H1 (cell line): ENCODE data around the gene ACTG1. TPM values are rescaled to one million over a fixed set of nuclear protein-coding genes. Genes with fewer than 3 reads are reported as not detected.

Experiments used
- CTCF ChIA-PET: fragments of 300-600 bp; sonication (Branson Sonifier 250); formaldehyde crosslinking; loops from one replicate; lab custom pipeline; 2021; ENCODE audit not compliant: partially characterized antibody; lab: Charles Lee
- POLR2A ChIA-PET: fragments of 300-600 bp; sonication (Branson Sonifier 250); formaldehyde crosslinking; loops from one replicate; lab custom pipeline; 2021; ENCODE audit warnings: inconsistent platforms; ENCODE audit not compliant: partially characterized antibody; lab: Charles Lee
- DNase-seq, 2 experiments: peaks; one replicate each; pipeline versions ENCODE4 v3.0.0 to v3.0.0-alpha.2; 2010 to 2022; ENCODE audit warnings: low spot score in 2 of 2, low read depth in 1 of 2, mixed read lengths in 1 of 2
- FAIRE-seq: peaks from 2 replicates; lab custom pipeline; 2011; peaks lifted over from hg19 to GRCh38; lab: Jason Lieb, UNC
- H2AFZ ChIP-seq: 2 replicates; pipeline ENCODE4 v1.8.1; 2012; ENCODE audit warnings: low read length, inconsistent platforms
- H2AK5ac ChIP-seq: 2 replicates; pipeline ENCODE4 v1.6.1; 2013; ENCODE audit warnings: low read depth, low read length
- H2BK120ac ChIP-seq: replicated peaks from 2 replicates; pipeline ENCODE3; 2013; ENCODE audit warnings: low read depth, low read length, inconsistent platforms
- H2BK12ac ChIP-seq: 2 replicates; pipeline ENCODE4 v1.6.1; 2013; ENCODE audit warnings: low read depth, low read length
- H2BK15ac ChIP-seq: 2 replicates; pipeline ENCODE4 v1.6.1; 2013; ENCODE audit warnings: low read length
- H2BK20ac ChIP-seq: 2 replicates; pipeline ENCODE4 v1.6.1; 2013; ENCODE audit warnings: low read length
- H2BK5ac ChIP-seq: 2 replicates; pipeline ENCODE4 v1.6.1; 2013; ENCODE audit warnings: low read depth, low read length
- H3K14ac ChIP-seq: 2 replicates; pipeline ENCODE4 v1.6.1; 2013; ENCODE audit warnings: inconsistent platforms; ENCODE audit not compliant: insufficient read length
- H3K18ac ChIP-seq: 2 replicates; pipeline ENCODE4 v1.6.1; 2013; ENCODE audit warnings: low read length; ENCODE audit errors: extremely low read depth
- H3K23ac ChIP-seq: 2 replicates; pipeline ENCODE4 v1.6.1; 2013; ENCODE audit warnings: inconsistent platforms; ENCODE audit not compliant: insufficient read length
- H3K23me2 ChIP-seq: 2 replicates; pipeline ENCODE4 v1.6.1; 2013; ENCODE audit warnings: low read depth, low read length
- H3K27ac ChIP-seq: 2 replicates; pipeline ENCODE4 v1.6.1; 2011; ENCODE audit warnings: low read depth, low read length, inconsistent platforms
- H3K27me3 ChIP-seq, 4 experiments: replicated peaks in 1 of 4; 1 replicate in 1 of 4; 2 replicates in 3 of 4; pipeline versions ENCODE4 v1.6.1 to v1.8.1; 2011 to 2013; ENCODE audit warnings: low read length in 3 of 4, mild to moderate bottlenecking in 3 of 4, inconsistent platforms in 2 of 4, mixed read lengths in 2 of 4, moderate library complexity in 1 of 4; ENCODE audit not compliant: control insufficient read depth in 3 of 4, insufficient read depth in 3 of 4; ENCODE audit errors: extremely low read depth in 1 of 4
- H3K36me3 ChIP-seq, 4 experiments: 2 replicates each; pipeline versions ENCODE4 v1.6.1 to v1.8.1; 2011 to 2013; ENCODE audit warnings: mild to moderate bottlenecking in 4 of 4, low read length in 3 of 4, moderate library complexity in 2 of 4, control low read depth in 1 of 4, inconsistent platforms in 1 of 4; ENCODE audit not compliant: insufficient read depth in 4 of 4, control insufficient read depth in 2 of 4
- H3K4ac ChIP-seq: replicated peaks from 2 replicates; pipeline ENCODE3; 2013; ENCODE audit warnings: low read length, low read depth, mixed read lengths, inconsistent platforms; ENCODE audit not compliant: insufficient read length
- H3K4me1 ChIP-seq, 4 experiments: replicated peaks in 1 of 4; 1 replicate in 1 of 4; 2 replicates in 3 of 4; pipeline versions ENCODE4 v1.6.1 to v1.8.1; 2011 to 2013; ENCODE audit warnings: low read length in 3 of 4, inconsistent platforms in 2 of 4, mixed read lengths in 1 of 4; ENCODE audit not compliant: insufficient read depth in 4 of 4, control insufficient read depth in 3 of 4
- H3K4me2 ChIP-seq, 2 experiments: 2 replicates each; pipeline versions ENCODE4 v1.6.1 to v1.8.1; 2011 to 2013; ENCODE audit warnings: low read depth in 2 of 2, low read length in 2 of 2, control low read depth in 1 of 2, inconsistent platforms in 1 of 2, mild to moderate bottlenecking in 1 of 2; ENCODE audit not compliant: insufficient read depth in 1 of 2
- H3K4me3 ChIP-seq, 4 experiments: fragments of 200-600, 300-600 bp in 1 of 4; sonication (generic), shearing (Covaris generic), sonication (Bioruptor Twin) in 1 of 4; 2 replicates each; pipeline versions ENCODE4 v1.5.1 to v1.8.1; 2011 to 2016; ENCODE audit warnings: low read length in 4 of 4, low read depth in 3 of 4, control low read depth in 2 of 4, inconsistent platforms in 2 of 4, mild to moderate bottlenecking in 2 of 4, mixed read lengths in 1 of 4, moderate library complexity in 1 of 4; ENCODE audit not compliant: insufficient read depth in 2 of 4; ENCODE audit errors: extremely low read depth in 1 of 4
- H3K56ac ChIP-seq: replicated peaks from 2 replicates; pipeline ENCODE3; 2013; ENCODE audit warnings: low read depth, mild to moderate bottlenecking, mixed read lengths, low read length, inconsistent platforms; ENCODE audit not compliant: insufficient read length
- H3K79me1 ChIP-seq: 2 replicates; pipeline ENCODE4 v1.6.1; 2013; ENCODE audit warnings: low read depth, low read length, control low read depth
- H3K79me2 ChIP-seq, 2 experiments: 2 replicates each; pipeline versions ENCODE4 v1.6.1 to v1.8.1; 2012 to 2013; ENCODE audit warnings: low read length in 2 of 2, mild to moderate bottlenecking in 2 of 2, inconsistent platforms in 1 of 2; ENCODE audit not compliant: insufficient read depth in 2 of 2, control insufficient read depth in 1 of 2
- H3K9ac ChIP-seq, 4 experiments: replicated peaks in 1 of 4; 1 replicate in 1 of 4; 2 replicates in 3 of 4; pipeline versions ENCODE4 v1.6.1 to v1.8.1; 2011 to 2013; ENCODE audit warnings: low read depth in 3 of 4, low read length in 3 of 4, control low read depth in 2 of 4, mild to moderate bottlenecking in 2 of 4, moderate library complexity in 2 of 4, inconsistent platforms in 1 of 4; ENCODE audit errors: extremely low read depth in 1 of 4
- H3K9me3 ChIP-seq, 2 experiments: 2 replicates each; pipeline versions ENCODE4 v1.6.1 to v1.8.1; 2012 to 2013; ENCODE audit warnings: mild to moderate bottlenecking in 2 of 2, moderate library complexity in 2 of 2, control low read depth in 1 of 2, inconsistent platforms in 1 of 2, low read depth in 1 of 2, low read length in 1 of 2, mixed read lengths in 1 of 2; ENCODE audit not compliant: insufficient read depth in 2 of 2
- H4K20me1 ChIP-seq, 2 experiments: replicated peaks in 1 of 2; 2 replicates each; pipeline versions ENCODE3 to v1.8.1; 2011 to 2013; ENCODE audit warnings: inconsistent platforms in 2 of 2, low read length in 2 of 2, mild to moderate bottlenecking in 1 of 2; ENCODE audit not compliant: insufficient read depth in 2 of 2, control insufficient read depth in 1 of 2
- H4K5ac ChIP-seq: 2 replicates; pipeline ENCODE4 v1.6.1; 2013; ENCODE audit warnings: low read length, low read depth, mixed read lengths, inconsistent platforms; ENCODE audit not compliant: insufficient read length
- H4K8ac ChIP-seq: 2 replicates; pipeline ENCODE4 v1.8.0; 2013; ENCODE audit warnings: mild to moderate bottlenecking, moderate library complexity, low read length, inconsistent platforms; ENCODE audit not compliant: insufficient read depth; ENCODE audit errors: extremely low read depth
- H4K91ac ChIP-seq: replicated peaks from 2 replicates; pipeline ENCODE3; 2013; ENCODE audit warnings: low read length, mixed read lengths, inconsistent platforms; ENCODE audit not compliant: insufficient read length
- FOSL1 ChIP-seq: IDR thresholded peaks from 2 replicates; pipeline ENCODE4 v1.6.1; 2011; ENCODE audit warnings: mild to moderate bottlenecking, low read depth, low read length, moderate library complexity; ENCODE audit not compliant: insufficient read depth
- JUND ChIP-seq: IDR thresholded peaks from 2 replicates; pipeline ENCODE4 v1.6.1; 2011; ENCODE audit warnings: mild to moderate bottlenecking, improper control_type of control experiment, low read length
- KDM1A ChIP-seq: fragments of 200-600, 300-600 bp; sonication (generic); IDR thresholded peaks from 2 replicates; pipeline ENCODE4 v1.7.1; 2016; ENCODE audit warnings: mild to moderate bottlenecking, low read length, borderline replicate concordance
- KDM4A ChIP-seq: IDR thresholded peaks from one replicate; pipeline ENCODE4 v1.7.1; 2012; ENCODE audit warnings: low read depth, mild to moderate bottlenecking, moderate library complexity, low read length, inconsistent platforms; ENCODE audit not compliant: severe bottlenecking
- WGBS, 2 experiments: shearing (Covaris generic) in 1 of 2; methylation state at CpG; one replicate each; pipeline versions ENCODE4 v1.1.6 to v1.1.7; 2013 to 2015; ENCODE audit warnings: low lambda C conversion rate in 2 of 2, mixed read lengths in 2 of 2, inconsistent platforms in 1 of 2, low coverage in 1 of 2, missing lambda C conversion rate in 1 of 2; ENCODE audit not compliant: insufficient replicate concordance in 2 of 2, insufficient coverage in 1 of 2, insufficient read length in 1 of 2; ENCODE audit errors: extremely low coverage in 1 of 2, missing lambda C conversion rate in 1 of 2; 5-methylcytosine and 5-hydroxymethylcytosine counted together
- polyA plus RNA-seq, 7 experiments: library from polyadenylated mRNA; depleted of rRNA in 3 of 7; stranded (reverse) in 5 of 7; unstranded in 2 of 7; fragments of >200 nt in 5 of 7; fragments of 200-250 nt in 2 of 7; gene quantifications; 1 replicate in 5 of 7; 2 replicates in 1 of 7; 4 replicates in 1 of 7; pipeline versions ENCODE4 v1.2.1 to v1.2.3, GENCODE V29; 2011 to 2013; ENCODE audit warnings: missing spikeins in 2 of 7, mixed read lengths in 2 of 7
- total RNA-seq: library from RNA; stranded (reverse); fragmentation: NEBNext Ultra II Directional; extraction: Animal tissue kit (Norgen Biotek cat#: 25700); gene quantifications from 2 replicates; pipeline ENCODE4 v1.2.1, GENCODE V29; 2021

ACTG1 gene
- total and polyA plus RNA-seq, 2 of the 8 experiments (the other 6 are each of a cell fraction or from before 2014, with no cell fraction given) = 3,535 to 5,010 TPM

GRCh38 chr17:81542431-81543338 lies 30.1 kb upstream of the ACTG1 start:
- Histone ChIP-seq H3K56ac (no peak overlapping the region), H3K27me3 (no peaks in the 10 kb centered on the region; a peak in 1 of 7 replicates), H3K4me1 (peaks cover 0 to 3% (median 0%) of the 10 kb centered on the region in 4 experiments; a peak in 2 of 7 replicates), H3K9ac (no peak overlapping the region), H4K20me1 (peaks cover 2 to 19% of the 10 kb centered on the region in 2 experiments), H3K27ac (no peak overlapping the region), H4K8ac (0 out of 2 replicates have a peak overlapping the region, but pooled peaks have one; percentile 5), H3K4me2 (no peak overlapping the region), H2BK20ac (no peak overlapping the region), H2AK5ac (no peak overlapping the region), H3K18ac (no peak overlapping the region), H3K14ac (no peak overlapping the region), H4K5ac (no peak overlapping the region), H2BK5ac (peak overlapping the region; percentile 73; the same call in 1 of the 2 replicates), H3K4me3 (no peak overlapping the region), H3K36me3 (peaks cover 2 to 30% (median 22%) of the 10 kb centered on the region in 4 experiments; a peak in 7 of 8 replicates), H3K9me3 (no peaks in the 10 kb centered on the region), H3K23me2 (no peaks in the 10 kb centered on the region), H3K4ac (no peak overlapping the region), H3K79me2 (no peaks in the 10 kb centered on the region), H2AFZ (no peak overlapping the region), H2BK120ac (no peak overlapping the region), H2BK12ac (no peak overlapping the region), H3K79me1 (peaks cover 3% of the 10 kb centered on the region; the same call in 1 of the 2 replicates), H3K23ac (no peak overlapping the region), H4K91ac (no peak overlapping the region), H2BK15ac (no peak overlapping the region)
- FAIRE-seq (no peak), DNase-seq (no peak)
- POLR2A ChIA-PET = interaction anchor here (0.7 to 2.6 kb wide), 6 partner anchors 9 to 33 kb away, joined by 3 to 11 read pairs (median 4); partner anchors contain the start of gene FSCN2
- 92% methylated on average over 14 of the region's 15 CpGs; no CpG with 5 or more reads in 1 of the 2 experiments for WGBS, 2 experiments
- no peak for TF ChIP-seq KDM4A
- no peak for TF ChIP-seq KDM1A
- TF ChIP-seq FOSL1 = no peak
- TF ChIP-seq JUND = no peak
- CTCF ChIA-PET = interaction anchor here (0.7 to 2.5 kb wide), 6 partner anchors 9 to 290 kb away, joined by 3 to 6 read pairs (median 4); partner anchors contain the start of gene FAAP100
